Measurements from ENCODE around the gene DACH1. TPM values are rescaled to one million over a fixed set of nuclear protein-coding genes. Genes with fewer than 3 reads are reported as not detected.

Gene DACH1
- total and polyA plus RNA-seq, 12 donors: 3.6 to 20.0 (median 8.8) TPM

GRCh38 chr13:71672512-71672911, 194.5 kb downstream of the DACH1 start:
- H3K27me3 ChIP-seq: no peaks in the 10 kb centered on the region
- no peaks in the 10 kb centered on the region for H3K36me3 ChIP-seq (replicated peaks in 1 of 2)
- 72 to 85% (median 79%) methylated on average over 4 of the region's 4 CpGs for WGBS, 4 donors
- H3K27ac ChIP-seq: no peak overlapping the region
- H3K4me3 ChIP-seq: no peak overlapping the region
- no peaks in the 10 kb centered on the region for H3K4me1 ChIP-seq (replicated peaks in 1 of 2)
- TF ChIP-seq POLR2A (IDR thresholded peaks at IDR 0.05) (no peak), CTCF (IDR thresholded peaks at IDR 0.05) (no peak)
- DNase-seq: no peak
- H3K9me3 ChIP-seq (replicated peaks in 1 of 3): peaks cover 0 to 6% (median 0%) of the 10 kb centered on the region in 3 donors
- intact Hi-C loops (cut with DNase I): no loop called here

- no peaks in the 10 kb centered on the region for H3K27me3 ChIP-seq
- no peak for DNase-seq
- intact Hi-C loops (cut with DNase I): no loop called here
- no peak overlapping the region for H3K4me3 ChIP-seq
- 93 to 98% (median 95%) methylated on average over 2 of the region's 2 CpGs for WGBS, 4 donors
- H3K9me3 ChIP-seq (replicated peaks in 1 of 3): peaks cover 0 to 6% (median 0%) of the 10 kb centered on the region in 3 donors
- TF ChIP-seq POLR2A (IDR thresholded peaks at IDR 0.05) (no peak), CTCF (IDR thresholded peaks at IDR 0.05) (no peak)
- H3K27ac ChIP-seq: no peak overlapping the region
- H3K36me3 ChIP-seq (replicated peaks in 1 of 2): no peaks in the 10 kb centered on the region
- H3K4me1 ChIP-seq (replicated peaks in 1 of 2): no peaks in the 10 kb centered on the region
These were observed 203.6 kb downstream of the DACH1 start for GRCh38 chr13:71663431-71663830.

GRCh38 chr13:71661921-71662320, 205.1 kb downstream of the DACH1 start:
- Histone ChIP-seq H3K4me3 (no peak overlapping the region), H3K36me3 (replicated peaks in 1 of 2) (no peaks in the 10 kb centered on the region), H3K27me3 (no peaks in the 10 kb centered on the region), H3K27ac (no peak overlapping the region), H3K4me1 (replicated peaks in 1 of 2) (no peaks in the 10 kb centered on the region), H3K9me3 (replicated peaks in 1 of 3) (no peaks in the 10 kb centered on the region)
- TF ChIP-seq CTCF (IDR thresholded peaks at IDR 0.05): no peak
- TF ChIP-seq POLR2A (IDR thresholded peaks at IDR 0.05): no peak
- DNase-seq: peak in 2 of 7 donors; percentile 4 to 16
- WGBS, 4 donors: 22 to 29% (median 25%) methylated on average over 3 of the region's 3 CpGs
- intact Hi-C loops (cut with DNase I): no loop called here

- H3K27me3 ChIP-seq: no peaks in the 10 kb centered on the region
- TF ChIP-seq POLR2A (IDR thresholded peaks at IDR 0.05) (no peak), CTCF (IDR thresholded peaks at IDR 0.05) (no peak)
- no peak overlapping the region for H3K4me3 ChIP-seq
- H3K27ac ChIP-seq: no peak overlapping the region
- H3K4me1 ChIP-seq (replicated peaks in 1 of 2): no peaks in the 10 kb centered on the region
- no peak for DNase-seq
- H3K36me3 ChIP-seq (replicated peaks in 1 of 2): no peaks in the 10 kb centered on the region
- intact Hi-C loops (cut with DNase I): no loop called here
- H3K9me3 ChIP-seq (replicated peaks in 1 of 3): no peaks in the 10 kb centered on the region
These were observed 207.6 kb downstream of the DACH1 start for GRCh38 chr13:71659404-71659803.
